Measurements from ENCODE around the gene HS3ST2.

DNA sequence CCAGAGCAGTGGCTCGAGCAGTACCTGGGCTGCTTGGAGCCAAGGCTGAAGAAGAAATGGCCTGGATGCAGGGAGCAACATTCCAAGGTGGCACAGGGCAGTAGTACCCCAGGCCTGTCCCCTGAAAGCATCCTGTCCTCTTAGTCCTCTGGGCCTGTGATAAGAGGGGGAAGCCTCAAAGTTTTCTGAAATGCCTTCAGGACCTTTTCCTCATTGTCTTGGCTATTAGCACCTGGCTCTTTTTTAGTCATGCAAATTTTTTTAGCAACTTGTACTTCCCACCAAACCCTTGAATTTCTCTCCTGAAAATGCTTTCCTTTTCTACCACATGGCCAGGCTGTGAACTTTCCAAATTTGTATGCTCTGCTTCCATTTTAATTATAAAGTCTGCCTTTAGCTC lies 148.9 kb downstream of the HS3ST2 start:
- TF ChIP-seq ZNF791 (tag by site-specific recombination; IDR thresholded peaks at IDR 0.05), result no peak
- TF ChIP-seq ZNF10 (tag by site-specific recombination; IDR thresholded peaks at IDR 0.05), result no peak
- TF ChIP-seq CTCF (tag by site-specific recombination; IDR thresholded peaks at IDR 0.05), result no peak
